SK-N-SH (cell line): ENCODE data around the gene HOXC10. TPM values are rescaled to one million over a fixed set of nuclear protein-coding genes. Genes with fewer than 3 reads are reported as not detected.

Experiments
- CTCF ChIA-PET: fragments of 300-600, 350-600 bp; formaldehyde crosslinking; extraction: SDS; loops from one replicate; lab custom pipeline; 2021; lab: Yijun Ruan, JAX
- POLR2A ChIA-PET: fragments of 350-600 bp; sonication (Branson Sonifier 250); formaldehyde crosslinking; extraction: SDS; loops from one replicate; lab custom pipeline; 2020; ENCODE audit warnings: antibody characterized with exemption, inconsistent platforms; lab: Yijun Ruan, JAX
- DNase-seq: peaks from one replicate; pipeline ENCODE4 v3.0.0; 2012
- H2AFZ ChIP-seq: fragments of 200-600 bp; sonication (generic); 2 replicates; pipeline ENCODE4 v1.8.1; 2016; ENCODE audit warnings: antibody characterized with exemption, mild to moderate bottlenecking, low read depth
- H3F3A ChIP-seq: fragments of 200-600 bp; sonication (generic); replicated peaks from 2 replicates; pipeline ENCODE3; 2016; ENCODE audit warnings: antibody characterized with exemption, mild to moderate bottlenecking; ENCODE audit not compliant: insufficient read depth
- H3K27ac ChIP-seq, 2 experiments: fragments of 200-500 bp in 1 of 2; fragments of 200-600 bp in 1 of 2; sonication (Bioruptor generic) in 1 of 2; sonication (generic), shearing (Covaris generic) in 1 of 2; 2 replicates each; pipeline versions ENCODE4 v1.5.1 to v1.6.1; 2014 to 2016; ENCODE audit warnings: low read depth in 2 of 2, inconsistent platforms in 1 of 2, low read length in 1 of 2, mild to moderate bottlenecking in 1 of 2, mixed read lengths in 1 of 2
- H3K27me3 ChIP-seq: fragments of 200-600 bp; sonication (generic), shearing (Covaris generic); 2 replicates; pipeline ENCODE4 v1.6.1; 2016; ENCODE audit warnings: mixed run types; ENCODE audit not compliant: insufficient read depth
- H3K36me3 ChIP-seq, 2 experiments: fragments of 200-500 bp in 1 of 2; fragments of 200-600 bp in 1 of 2; sonication (Bioruptor generic) in 1 of 2; sonication (generic) in 1 of 2; replicated peaks in 1 of 2; 2 replicates each; pipeline versions ENCODE3 to v1.5.1; 2014 to 2016; ENCODE audit warnings: low read length in 1 of 2, mild to moderate bottlenecking in 1 of 2; ENCODE audit not compliant: insufficient read depth in 2 of 2, control insufficient read depth in 1 of 2
- H3K4me1 ChIP-seq, 2 experiments: fragments of 200-500 bp in 1 of 2; fragments of 200-600 bp in 1 of 2; sonication (Bioruptor generic) in 1 of 2; sonication (generic), shearing (Covaris generic) in 1 of 2; 2 replicates each; pipeline versions ENCODE4 v1.5.1 to v1.6.1; 2014 to 2016; ENCODE audit warnings: low read depth in 1 of 2, low read length in 1 of 2, mixed run types in 1 of 2; ENCODE audit not compliant: insufficient read depth in 2 of 2, control insufficient read depth in 1 of 2
- H3K4me2 ChIP-seq: fragments of 200-600 bp; sonication (generic), shearing (Covaris generic); 2 replicates; pipeline ENCODE4 v1.6.1; 2017; ENCODE audit warnings: mixed run types
- H3K4me3 ChIP-seq, 2 experiments: fragments of 200-500 bp in 1 of 2; fragments of 200-600 bp in 1 of 2; sonication (Bioruptor generic) in 1 of 2; sonication (generic), shearing (Covaris generic) in 1 of 2; 2 replicates each; pipeline versions ENCODE4 v1.5.1 to v1.8.1; 2014 to 2016; ENCODE audit warnings: low read depth in 2 of 2, inconsistent platforms in 1 of 2, low read length in 1 of 2, mild to moderate bottlenecking in 1 of 2, mixed read lengths in 1 of 2, moderate library complexity in 1 of 2
- H3K79me2 ChIP-seq: fragments of 200-600 bp; sonication (generic); 2 replicates; pipeline ENCODE4 v1.8.1; 2017; ENCODE audit warnings: mild to moderate bottlenecking; ENCODE audit not compliant: insufficient read depth
- H3K9ac ChIP-seq: fragments of 200-600 bp; sonication (generic); 2 replicates; pipeline ENCODE4 v1.6.1; 2017; ENCODE audit warnings: mixed run types
- H3K9me2 ChIP-seq: fragments of 200-600 bp; sonication (generic); 2 replicates; pipeline ENCODE4 v1.6.1; 2017; ENCODE audit warnings: mixed run types
- H3K9me3 ChIP-seq: fragments of 200-600 bp; sonication (generic); 2 replicates; pipeline ENCODE4 v1.6.1; 2017; ENCODE audit warnings: mixed run types, mild to moderate bottlenecking, moderate library complexity
- H4K20me1 ChIP-seq: fragments of 200-600 bp; sonication (generic); 2 replicates; pipeline ENCODE4 v1.6.1; 2017; ENCODE audit warnings: mild to moderate bottlenecking, mixed run types; ENCODE audit not compliant: insufficient read depth
- EZH2phosphoT487 ChIP-seq: fragments of 200-600 bp; sonication (generic); IDR thresholded peaks from 2 replicates; pipeline ENCODE4 v1.6.1; 2017; ENCODE audit warnings: low read depth, mixed run types, mild to moderate bottlenecking, antibody characterized with exemption, moderate library complexity, borderline replicate concordance
- FOXJ3 ChIP-seq: sonication (generic); formaldehyde crosslinking; IDR thresholded peaks from 2 replicates; pipeline ENCODE4 v1.5.1; 2020; ENCODE audit warnings: mild to moderate bottlenecking, missing genetic modification reagents
- FOXM1 ChIP-seq: IDR thresholded peaks from 2 replicates; pipeline ENCODE4 v1.4.0; 2012; ENCODE audit warnings: low read depth, mild to moderate bottlenecking
- NFIC ChIP-seq: IDR thresholded peaks from 2 replicates; pipeline ENCODE4 v1.4.0; 2012; ENCODE audit warnings: borderline replicate concordance
- RAD21 ChIP-seq: IDR thresholded peaks from 2 replicates; pipeline ENCODE4 v1.6.1; 2012; ENCODE audit warnings: mild to moderate bottlenecking, low read length
- RCOR1 ChIP-seq: fragments of 150-350 bp; IDR thresholded peaks from 2 replicates; pipeline ENCODE4 v1.6.1; 2017; ENCODE audit warnings: antibody characterized with exemption, low read length
- SMC3 ChIP-seq: IDR thresholded peaks from 2 replicates; pipeline ENCODE4 v1.6.1; 2012; ENCODE audit warnings: low read depth, low read length, improper control_type of control experiment
- TCF12 ChIP-seq: IDR thresholded peaks from 2 replicates; pipeline ENCODE4 v1.4.0; 2012
- YY1 ChIP-seq: IDR thresholded peaks from 2 replicates; pipeline ENCODE4 v1.4.0; 2012; ENCODE audit warnings: low read depth, mild to moderate bottlenecking
- WGBS: methylation state at CpG from one replicate; pipeline ENCODE4 v1.1.6; 2017; ENCODE audit warnings: low lambda C conversion rate; 5-methylcytosine and 5-hydroxymethylcytosine counted together
- polyA plus RNA-seq, 3 experiments: library from polyadenylated mRNA; depleted of rRNA; stranded (reverse); fragments of >200 nt; gene quantifications; 2 replicates each; pipeline ENCODE4 v1.2.3, GENCODE V29; 2012
- TF ChIP-seq, protein P1 (sequence below): fragments of 150-350 bp; IDR thresholded peaks from 2 replicates; pipeline ENCODE4 v1.6.1; 2016; ENCODE audit warnings: mild to moderate bottlenecking, low read depth, low read length
- TF ChIP-seq, protein P2 (sequence below): IDR thresholded peaks from 2 replicates; pipeline ENCODE4; 2012

Gene HOXC10
- polyA plus RNA-seq, 1 of the 3 experiments (the other 2 are of a cell fraction): 0.03 TPM

DNA sequence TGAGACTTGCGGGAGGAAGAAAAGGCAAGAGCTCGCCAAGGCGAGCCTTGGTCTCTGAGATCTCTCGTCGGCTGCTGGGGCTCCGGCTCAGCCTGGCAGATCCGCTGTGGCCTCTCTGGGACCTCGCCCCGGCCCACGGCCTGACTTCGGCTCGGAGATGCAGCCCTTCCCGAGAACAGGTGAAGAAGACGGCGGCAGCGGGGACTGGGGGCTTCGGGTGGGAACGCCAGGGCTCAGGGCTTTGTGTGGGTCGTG, 9.0 kb downstream of the HOXC10 start:
- H2AFZ ChIP-seq: no peak overlapping the region
- H3F3A ChIP-seq: peaks cover 5% of the 10 kb centered on the region
- peaks cover 0 to 6% of the 10 kb centered on the region in 2 experiments; a peak in 2 of 4 replicates for H3K4me1 ChIP-seq
- 27% methylated on average over 14 of the region's 19 CpGs for WGBS
- H3K79me2 ChIP-seq: no peaks in the 10 kb centered on the region
- no peak overlapping the region for H3K27ac ChIP-seq
- H3K9ac ChIP-seq: no peak overlapping the region
- no peaks in the 10 kb centered on the region for H4K20me1 ChIP-seq
- H3K36me3 ChIP-seq: no peaks in the 10 kb centered on the region
- ChIA-PET POLR2A (interaction anchor here (0.6 kb wide), 1 partner anchor 322 kb away, joined by 5 read pairs; no protein-coding TSS in a partner anchor), CTCF (interaction anchor here (1.4 to 24.5 kb wide), 7 partner anchors 7 to 221 kb away, joined by 3 to 568 read pairs (median 188); partner anchors contain the start of genes HOXC10 and SMUG1)
- H3K9me3 ChIP-seq: no peaks in the 10 kb centered on the region
- H3K27me3 ChIP-seq: peaks cover 86% of the 10 kb centered on the region
- no peak overlapping the region for H3K4me2 ChIP-seq
- TF ChIP-seq, protein P1, sequence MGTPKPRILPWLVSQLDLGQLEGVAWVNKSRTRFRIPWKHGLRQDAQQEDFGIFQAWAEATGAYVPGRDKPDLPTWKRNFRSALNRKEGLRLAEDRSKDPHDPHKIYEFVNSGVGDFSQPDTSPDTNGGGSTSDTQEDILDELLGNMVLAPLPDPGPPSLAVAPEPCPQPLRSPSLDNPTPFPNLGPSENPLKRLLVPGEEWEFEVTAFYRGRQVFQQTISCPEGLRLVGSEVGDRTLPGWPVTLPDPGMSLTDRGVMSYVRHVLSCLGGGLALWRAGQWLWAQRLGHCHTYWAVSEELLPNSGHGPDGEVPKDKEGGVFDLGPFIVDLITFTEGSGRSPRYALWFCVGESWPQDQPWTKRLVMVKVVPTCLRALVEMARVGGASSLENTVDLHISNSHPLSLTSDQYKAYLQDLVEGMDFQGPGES: no peak
- TF ChIP-seq RAD21 (no peak), YY1 (no peak), FOXM1 (no peak), FOXJ3 (CRISPR knock-in tag) (no peak), TCF12 (no peak), NFIC (no peak), SMC3 (no peak)
- TF ChIP-seq, all 33 proteins: peak for 0
- no peaks in the 10 kb centered on the region for H3K9me2 ChIP-seq
- H3K4me3 ChIP-seq: no peak overlapping the region
- DNase-seq: no peak

- Histone ChIP-seq H3K9me2 (no peaks in the 10 kb centered on the region), H2AFZ (no peak overlapping the region), H3K4me2 (peak overlapping the region; percentile 33; the same call in 1 of the 2 replicates), H3K27me3 (peaks cover 81% of the 10 kb centered on the region), H3K79me2 (no peaks in the 10 kb centered on the region), H3K27ac (no peak overlapping the region), H3F3A (peaks cover 5% of the 10 kb centered on the region), H3K4me3 (no peak overlapping the region; a peak in 1 of 4 replicates), H3K9me3 (no peaks in the 10 kb centered on the region), H3K36me3 (no peaks in the 10 kb centered on the region), H3K9ac (no peak overlapping the region), H3K4me1 (peaks cover 0 to 9% of the 10 kb centered on the region in 2 experiments; a peak in 2 of 4 replicates), H4K20me1 (no peaks in the 10 kb centered on the region)
- peak; percentile 55 for DNase-seq
- ChIA-PET CTCF (interaction anchor here (12.5 to 24.5 kb wide), 4 partner anchors 8 to 220 kb away, joined by 188 to 568 read pairs (median 203); partner anchors contain the start of genes HOXC10 and SMUG1), POLR2A (interaction anchor here (0.6 kb wide), 1 partner anchor 321 kb away, joined by 5 read pairs; no protein-coding TSS in a partner anchor)
- 44% methylated on average over 41 of the region's 60 CpGs for WGBS
- no peak for TF ChIP-seq TCF12
- no peak for TF ChIP-seq EZH2phosphoT487
- TF ChIP-seq YY1: no peak
- no peak for TF ChIP-seq RCOR1
- TF ChIP-seq, protein P2, sequence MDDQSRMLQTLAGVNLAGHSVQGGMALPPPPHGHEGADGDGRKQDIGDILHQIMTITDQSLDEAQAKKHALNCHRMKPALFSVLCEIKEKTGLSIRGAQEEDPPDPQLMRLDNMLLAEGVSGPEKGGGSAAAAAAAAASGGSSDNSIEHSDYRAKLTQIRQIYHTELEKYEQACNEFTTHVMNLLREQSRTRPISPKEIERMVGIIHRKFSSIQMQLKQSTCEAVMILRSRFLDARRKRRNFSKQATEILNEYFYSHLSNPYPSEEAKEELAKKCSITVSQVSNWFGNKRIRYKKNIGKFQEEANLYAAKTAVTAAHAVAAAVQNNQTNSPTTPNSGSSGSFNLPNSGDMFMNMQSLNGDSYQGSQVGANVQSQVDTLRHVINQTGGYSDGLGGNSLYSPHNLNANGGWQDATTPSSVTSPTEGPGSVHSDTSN: no peak
These were observed 9.5 kb downstream of the HOXC10 start for GRCh38 chr12:53994264-53995001.
